GM12874 (cell line): ENCODE measurements around the gene CP.

Experiments used
- TF ChIP-seq, protein P1 (sequence below): IDR thresholded peaks from 2 replicates; pipeline ENCODE4 v1.5.1; 2011; ENCODE audit warnings: low read depth, mild to moderate bottlenecking, control low read depth, low read length, moderate library complexity; ENCODE audit not compliant: insufficient read depth

CP gene

DNA sequence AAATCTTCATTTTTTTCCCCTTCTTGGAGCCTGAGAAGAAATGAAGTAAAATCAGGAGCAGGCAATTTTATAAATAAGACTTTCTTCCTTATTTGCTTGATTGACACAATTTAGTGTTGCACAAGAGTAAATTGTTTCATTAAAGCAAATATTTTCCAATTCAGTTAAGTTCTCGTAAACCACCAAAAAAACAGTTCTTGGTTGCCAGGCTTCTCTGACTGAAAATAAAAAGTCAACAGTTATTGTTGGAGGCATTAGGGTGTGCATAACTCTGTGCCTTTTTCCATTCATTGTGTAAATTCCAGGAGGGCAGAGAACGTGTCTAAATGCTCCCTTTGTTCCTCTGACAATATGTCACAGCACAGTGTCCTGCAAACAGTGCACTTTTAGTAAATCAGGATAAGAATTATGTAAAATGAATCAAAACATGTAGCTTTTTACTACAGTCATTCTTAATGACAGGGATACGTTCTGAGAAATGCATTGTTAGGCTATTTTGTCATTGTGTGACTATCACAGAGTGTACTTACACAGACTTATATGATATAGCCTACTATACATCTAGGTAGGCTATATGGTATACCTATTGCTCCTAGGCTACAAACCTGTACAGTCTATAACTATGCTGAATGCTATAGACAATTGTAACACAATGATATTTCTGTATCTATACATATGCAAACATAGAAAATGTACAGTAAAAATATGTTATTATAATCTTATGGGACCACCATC lies at the start of gene CP:
TSS of gene CP (minus strand) at position 47 of the 735 bp plus-strand sequence. CDS start at position 10, 37 bp downstream.
- TF ChIP-seq, protein P1, sequence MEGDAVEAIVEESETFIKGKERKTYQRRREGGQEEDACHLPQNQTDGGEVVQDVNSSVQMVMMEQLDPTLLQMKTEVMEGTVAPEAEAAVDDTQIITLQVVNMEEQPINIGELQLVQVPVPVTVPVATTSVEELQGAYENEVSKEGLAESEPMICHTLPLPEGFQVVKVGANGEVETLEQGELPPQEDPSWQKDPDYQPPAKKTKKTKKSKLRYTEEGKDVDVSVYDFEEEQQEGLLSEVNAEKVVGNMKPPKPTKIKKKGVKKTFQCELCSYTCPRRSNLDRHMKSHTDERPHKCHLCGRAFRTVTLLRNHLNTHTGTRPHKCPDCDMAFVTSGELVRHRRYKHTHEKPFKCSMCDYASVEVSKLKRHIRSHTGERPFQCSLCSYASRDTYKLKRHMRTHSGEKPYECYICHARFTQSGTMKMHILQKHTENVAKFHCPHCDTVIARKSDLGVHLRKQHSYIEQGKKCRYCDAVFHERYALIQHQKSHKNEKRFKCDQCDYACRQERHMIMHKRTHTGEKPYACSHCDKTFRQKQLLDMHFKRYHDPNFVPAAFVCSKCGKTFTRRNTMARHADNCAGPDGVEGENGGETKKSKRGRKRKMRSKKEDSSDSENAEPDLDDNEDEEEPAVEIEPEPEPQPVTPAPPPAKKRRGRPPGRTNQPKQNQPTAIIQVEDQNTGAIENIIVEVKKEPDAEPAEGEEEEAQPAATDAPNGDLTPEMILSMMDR, result no peak

DNA sequence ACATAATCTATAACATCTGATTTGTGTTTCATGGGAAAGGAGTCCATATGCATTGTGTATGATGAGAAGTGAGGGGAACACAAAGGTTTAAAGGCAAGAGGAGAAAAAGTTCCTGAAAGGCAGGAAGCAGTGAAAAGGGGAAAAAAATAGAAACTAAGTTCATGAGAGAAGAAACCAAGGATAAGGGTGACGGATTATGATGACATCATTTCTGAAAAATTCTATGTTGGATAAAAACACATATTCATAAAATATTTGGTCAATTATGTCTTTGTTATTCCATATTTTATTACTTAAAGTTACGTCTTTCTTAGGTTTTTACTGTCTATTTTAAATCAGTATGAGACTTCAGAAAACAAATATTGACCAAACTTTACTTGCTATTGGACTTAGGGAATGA lies 48.6 kb upstream of the CP start:
- TF ChIP-seq, protein P1, result no peak

DNA sequence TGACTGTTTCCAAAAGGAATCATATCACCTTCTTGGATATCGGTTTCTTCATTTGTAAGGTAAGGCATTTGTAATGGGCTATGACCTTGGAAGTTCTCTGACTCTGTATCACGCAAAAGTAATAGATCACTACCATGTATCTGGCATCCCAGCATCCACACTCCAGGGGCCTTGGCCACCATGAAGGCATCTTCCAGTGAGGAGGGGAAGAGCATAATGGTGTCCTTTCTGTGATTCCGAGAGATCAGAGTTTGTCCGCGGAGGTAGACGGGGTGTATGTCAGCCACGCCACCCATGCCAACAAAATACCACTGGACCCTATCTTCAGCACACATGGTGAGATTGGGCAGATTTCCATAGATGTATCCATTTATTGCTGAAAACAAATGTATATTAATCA lies 48.1 kb upstream of the CP start:
- TF ChIP-seq, protein P1, result no peak

DNA sequence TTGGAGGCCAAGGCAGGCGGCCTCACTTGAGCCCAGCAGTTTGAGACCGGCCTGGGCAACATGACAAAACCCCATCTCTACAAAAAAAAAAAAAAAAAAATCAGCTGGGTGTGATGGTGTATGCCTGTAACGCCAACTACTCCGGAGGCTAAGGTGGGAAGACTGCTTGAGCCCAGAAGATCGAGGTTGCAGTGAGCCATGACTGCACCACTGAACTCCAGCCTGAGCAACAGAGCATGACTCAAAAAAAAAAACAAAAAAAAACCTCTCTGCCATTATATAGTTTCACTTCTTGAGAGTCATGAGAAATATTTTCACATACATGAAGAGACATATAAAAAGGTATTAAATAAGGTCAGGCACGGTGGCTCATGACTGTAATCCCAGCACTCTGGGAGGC lies 45.9 kb upstream of the CP start:
- TF ChIP-seq, protein P1, result no peak

DNA sequence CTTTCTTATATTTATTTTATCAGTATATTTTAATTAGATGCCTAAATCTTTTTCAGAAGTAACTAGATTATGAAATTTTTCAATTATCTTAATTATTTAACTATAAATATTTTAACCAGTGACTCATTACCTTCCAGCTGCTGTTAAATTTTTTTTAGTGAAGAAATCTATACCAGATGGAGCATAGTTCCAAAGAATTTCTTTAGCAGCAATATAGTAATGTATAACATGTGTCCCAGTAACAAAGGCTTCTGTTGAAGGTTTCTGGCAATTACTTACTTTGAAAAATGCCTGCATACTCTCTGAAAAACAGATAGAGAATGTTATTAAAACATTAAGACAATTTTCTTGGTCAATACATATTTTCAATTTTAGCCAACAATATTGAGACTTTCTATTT lies 45.1 kb upstream of the CP start:
- TF ChIP-seq, protein P1, result no peak

DNA sequence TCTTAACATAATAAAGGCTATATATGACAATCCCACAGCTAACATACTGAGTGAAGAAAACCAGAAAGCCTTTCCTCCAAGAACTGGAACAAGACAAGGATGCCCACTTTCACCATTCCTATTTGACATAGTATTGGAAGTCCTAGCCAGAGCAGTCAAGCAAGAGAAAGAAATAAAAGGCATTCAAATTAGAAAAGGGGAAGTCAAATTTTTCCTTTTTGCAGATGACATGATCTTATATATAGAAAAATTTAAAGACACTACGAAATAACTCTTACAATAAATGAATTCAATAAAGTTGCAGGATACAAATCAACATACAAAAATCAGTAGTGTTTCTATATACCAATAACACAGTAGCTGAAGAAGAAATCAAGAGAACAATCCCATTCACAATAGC lies 42.2 kb upstream of the CP start:
- TF ChIP-seq, protein P1, result no peak

DNA sequence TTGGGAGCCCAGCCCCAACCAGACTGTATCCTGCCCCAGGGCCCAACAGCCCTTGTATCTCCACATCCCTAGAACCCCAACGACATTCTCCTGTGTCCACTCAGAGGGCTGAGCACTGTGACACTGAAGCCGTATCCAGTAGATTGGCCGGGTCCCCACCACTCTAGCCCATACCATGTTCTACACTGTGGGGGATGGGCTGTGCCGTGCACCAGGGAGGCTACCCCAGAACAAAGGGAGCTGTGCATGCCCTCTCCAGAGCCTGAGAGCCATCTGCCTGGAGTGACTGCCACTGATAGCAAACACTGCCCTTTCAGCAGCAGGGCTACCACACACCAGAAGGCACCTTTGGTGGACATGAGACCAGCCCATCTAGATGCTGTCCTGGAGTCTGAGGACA lies 37.1 kb upstream of the CP start:
- TF ChIP-seq, protein P1, result no peak
